Panc1 (cell line): ENCODE measurements around the gene SPATA33. TPM values are rescaled to one million over a fixed set of nuclear protein-coding genes. Genes with fewer than 3 reads are reported as not detected.

Experiments
- ATAC-seq: fragments of 200-7000 bp; cut with Tn5 transposase; 2 replicates; pipeline ENCODE4 v1.9.1; 2020; ENCODE audit warnings: mild to moderate bottlenecking, moderate library complexity
- BruUV-seq: library from RNA; stranded (reverse); fragments of 400-500 nt; replicated peaks from 2 replicates; lab custom pipeline; 2021; lab: Mats Ljungman, UMichigan
- CTCF ChIA-PET: fragments of 300-600 bp; sonication (Branson Sonifier 250); formaldehyde crosslinking; loops from one replicate; lab custom pipeline; 2022; ENCODE audit warnings: antibody characterized with exemption; lab: Charles Lee
- POLR2A ChIA-PET: fragments of 300-600 bp; sonication (Branson Sonifier 250); formaldehyde crosslinking; loops from one replicate; lab custom pipeline; 2022; ENCODE audit warnings: antibody characterized with exemption; lab: Charles Lee
- DNase-seq: peaks from one replicate; pipeline ENCODE4 v3.0.0-alpha.2; 2010; ENCODE audit warnings: low read depth, low spot score
- H3K27ac ChIP-seq: 2 replicates; pipeline ENCODE4 v1.5.1; 2011; ENCODE audit warnings: mild to moderate bottlenecking, low read length, inconsistent platforms
- H3K27me3 ChIP-seq: fragments of 200-500 bp; sonication (Bioruptor generic); 2 replicates; pipeline ENCODE4 v1.6.0; 2014; ENCODE audit warnings: low read length, inconsistent platforms; ENCODE audit not compliant: control insufficient read depth, insufficient read depth
- H3K36me3 ChIP-seq: fragments of 200-500 bp; sonication (Bioruptor generic); 2 replicates; pipeline ENCODE4 v1.5.1; 2014; ENCODE audit warnings: inconsistent platforms, mild to moderate bottlenecking, low read length, moderate library complexity; ENCODE audit not compliant: control insufficient read depth, insufficient read depth
- H3K4me1 ChIP-seq: 2 replicates; pipeline ENCODE4 v1.5.1; 2011; ENCODE audit warnings: inconsistent platforms, mild to moderate bottlenecking, low read length, moderate library complexity; ENCODE audit not compliant: control insufficient read depth, insufficient read depth
- H3K4me3 ChIP-seq, 2 experiments: 2 replicates each; pipeline ENCODE4 v1.5.1; 2011 to 2012; ENCODE audit warnings: low read depth in 2 of 2, low read length in 2 of 2, mild to moderate bottlenecking in 2 of 2, inconsistent platforms in 1 of 2, moderate library complexity in 1 of 2
- H3K9me3 ChIP-seq: fragments of 200-500 bp; sonication (Bioruptor generic); 2 replicates; pipeline ENCODE4 v1.5.1; 2014; ENCODE audit warnings: low read depth, mild to moderate bottlenecking, inconsistent platforms, low read length, moderate library complexity; ENCODE audit not compliant: control insufficient read depth, insufficient read depth
- CTCF ChIP-seq: fragments of 450-650 bp; IDR thresholded peaks from 2 replicates; pipeline ENCODE4 v1.5.1; 2017; ENCODE audit warnings: mild to moderate bottlenecking
- POLR2AphosphoS5 ChIP-seq: IDR thresholded peaks from 2 replicates; pipeline ENCODE4 v1.6.1; 2012; ENCODE audit warnings: mild to moderate bottlenecking, low read depth, low read length, moderate library complexity
- REST ChIP-seq, 2 experiments: IDR thresholded peaks; 2 replicates each; pipeline ENCODE4 v1.6.1; 2011 to 2012; ENCODE audit warnings: low read depth in 2 of 2, control low read depth in 1 of 2, low read length in 1 of 2, mild to moderate bottlenecking in 1 of 2, moderate library complexity in 1 of 2; ENCODE audit not compliant: insufficient read depth in 1 of 2
- SIN3A ChIP-seq: IDR thresholded peaks from 2 replicates; pipeline ENCODE4 v1.6.1; 2012; ENCODE audit warnings: low read depth, mild to moderate bottlenecking, low read length, moderate library complexity, borderline replicate concordance; ENCODE audit not compliant: insufficient read depth
- TCF7L2 ChIP-seq: IDR thresholded peaks from 2 replicates; pipeline ENCODE4 v1.6.1; 2011; ENCODE audit warnings: mild to moderate bottlenecking, low read depth, low read length, inconsistent platforms
- in situ Hi-C: cut with HindIII; loops from 2 replicates; pipeline ENCODE4 v1.10.0; 2016; ENCODE audit warnings: low sequenced_read_pairs, low pct_unique_long_range_greater_than_20kb
- intact Hi-C: fragments of 100-400 bp; cut with micrococcal nuclease; formaldehyde crosslinking; loops from one replicate; pipeline ENCODE4 v1.10.0; 2022; ENCODE audit not compliant: unreplicated experiment
- total RNA-seq: library from RNA; stranded (reverse); gene quantifications from one replicate; pipeline ENCODE4 v1.2.1, GENCODE V29; 2021; ENCODE audit not compliant: unreplicated experiment

The SPATA33 gene
- total RNA-seq, 1 experiment from 2014 or later, result 18.3 TPM

DNA sequence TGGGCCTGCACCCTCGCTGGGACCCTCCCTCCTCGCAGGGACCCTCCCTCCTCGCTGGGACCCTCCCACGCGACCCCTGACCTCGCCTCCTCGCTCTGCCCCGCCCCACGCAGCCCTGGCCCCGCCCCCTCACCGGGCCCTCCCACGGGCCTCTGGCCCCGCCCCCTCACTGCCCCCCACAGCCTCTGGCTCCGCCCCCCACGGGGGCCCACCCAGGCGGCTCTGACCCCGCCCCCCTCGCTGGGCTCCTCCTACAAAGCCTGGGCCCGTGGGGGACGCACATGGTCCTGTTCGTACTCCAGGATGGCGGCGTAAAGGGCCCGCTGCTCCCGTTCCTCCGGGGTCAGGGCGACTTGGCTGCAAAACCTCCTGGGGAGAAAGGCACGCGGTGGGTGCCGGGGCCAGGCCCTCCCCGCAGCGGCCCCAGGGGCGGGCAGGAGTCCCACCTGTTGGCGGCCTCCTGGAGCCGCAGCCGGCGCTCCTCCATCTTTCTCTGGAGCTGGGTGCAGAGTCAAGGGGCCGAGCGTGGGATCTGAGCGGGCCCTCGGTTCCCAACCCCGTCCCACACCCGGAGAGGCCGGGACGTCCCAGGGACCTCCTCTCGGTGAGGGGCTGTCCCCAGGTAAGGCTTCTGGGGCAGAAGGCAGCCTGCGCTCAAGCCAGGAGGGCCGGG, 54.1 kb downstream of the SPATA33 start:
- CTCF ChIA-PET, result no interaction called here
- peak overlapping the region; percentile 56 to 62 for H3K4me3 ChIP-seq
- no peaks in the 10 kb centered on the region for H3K4me1 ChIP-seq
- peak overlapping the region; percentile 59; the same call in 1 of the 2 replicates for H3K27ac ChIP-seq
- TF ChIP-seq SIN3A (no peak), POLR2AphosphoS5 (0 out of 2 replicates have a peak, but pooled peaks have one; percentile 39)
- DNase-seq (no peak), ATAC-seq (peak; percentile 86)
- no peaks in the 10 kb centered on the region; the same call in 1 of the 2 replicates for H3K36me3 ChIP-seq
- no peaks in the 10 kb centered on the region for H3K9me3 ChIP-seq
- no peaks in the 10 kb centered on the region for H3K27me3 ChIP-seq
- intact Hi-C loops (no loop called here), in situ Hi-C loops (no loop called here)
- POLR2A ChIA-PET, result no interaction called here
- TSS peak; percentile 78 for BruUV-seq

GRCh38 chr16:89712274-89712781, 54.7 kb downstream of the SPATA33 start:
- no peak for TF ChIP-seq REST (IDR thresholded peaks at IDR 0.05; ENCODE audit: insufficient read depth in 1 of 2, low read depth in 2 of 2, low read length in 1 of 2)
- TF ChIP-seq CTCF, result no peak
- no peak for DNase-seq

DNA sequence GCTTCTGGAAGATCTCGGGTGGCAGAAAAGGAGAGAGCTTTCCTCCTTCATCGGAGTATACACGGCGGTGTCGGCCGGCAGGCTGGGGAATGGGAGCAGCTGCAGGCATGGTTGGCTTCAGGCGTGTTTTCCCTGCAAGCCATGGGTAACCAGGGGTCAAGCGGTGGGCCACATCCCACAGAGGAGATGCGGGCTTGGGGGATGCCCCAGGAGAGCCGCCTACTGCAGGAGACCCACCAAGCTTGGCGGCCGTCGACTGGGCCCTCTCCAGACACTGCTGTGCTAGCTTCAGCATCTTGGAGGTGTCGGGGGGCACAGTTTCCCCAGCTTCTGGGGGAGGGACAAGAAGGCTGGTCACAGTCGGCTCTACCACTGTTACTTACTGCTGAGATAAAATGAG, 58.9 kb downstream of the SPATA33 start:
- Histone ChIP-seq H3K27ac (no peak overlapping the region), H3K4me1 (peaks cover 8% of the 10 kb centered on the region), H3K27me3 (no peaks in the 10 kb centered on the region), H3K36me3 (no peaks in the 10 kb centered on the region; the same call in 1 of the 2 replicates), H3K9me3 (no peaks in the 10 kb centered on the region), H3K4me3 (no peak overlapping the region)
- ChIA-PET POLR2A (interaction anchor here (0.7 kb wide), 1 partner anchor 28 kb away, joined by 3 read pairs; no protein-coding TSS in a partner anchor), CTCF (interaction anchor here (1.1 kb wide), 1 partner anchor 10 kb away, joined by 3 read pairs; no protein-coding TSS in a partner anchor)
- no peak for ATAC-seq
- TF ChIP-seq REST (IDR thresholded peaks at IDR 0.05; ENCODE audit: insufficient read depth in 1 of 2, low read depth in 2 of 2, low read length in 1 of 2) (no peak), TCF7L2 (no peak), CTCF (no peak), POLR2AphosphoS5 (no peak), SIN3A (no peak)
- no peak for DNase-seq
- no TSS peak for BruUV-seq
- intact Hi-C loops (no loop called here), in situ Hi-C loops (no loop called here)

More at GRCh38 chr16:89712274-89712781, 54.7 kb downstream of the SPATA33 start:
- in situ Hi-C loops, result no loop called here
- no peaks in the 10 kb centered on the region for H3K9me3 ChIP-seq
- H3K36me3 ChIP-seq, result no peaks in the 10 kb centered on the region; the same call in 1 of the 2 replicates
- H3K4me3 ChIP-seq, result peak overlapping the region; percentile 56 to 62
- BruUV-seq, result no TSS peak
- POLR2A ChIA-PET, result no interaction called here
- CTCF ChIA-PET, result no interaction called here
- H3K27ac ChIP-seq, result peak overlapping the region; percentile 59; the same call in 1 of the 2 replicates
- H3K27me3 ChIP-seq, result no peaks in the 10 kb centered on the region
- 0 out of 2 replicates have a peak, but pooled peaks have one; percentile 10 for ATAC-seq
- intact Hi-C loops, result no loop called here
- no peaks in the 10 kb centered on the region for H3K4me1 ChIP-seq
